NCI-H2171 (cell line): Measurements from ENCODE around the gene KRT2.

Experiments
- DNase-seq: peaks from one replicate; lab custom pipeline; 2025; lab: John Stamatoyannopoulos, UW

KRT2 gene

GRCh38 chr12:52651726-52652261 lies at the start of gene KRT2:
KRT2 (minus strand) TSS chr12:52652211; CDS start chr12:52652142, 69 bp downstream.
- no peak for DNase-seq

- DNase-seq, result no peak
Measured at GRCh38 chr12:52701281-52701680, 49.3 kb upstream of the KRT2 start.

GRCh38 chr12:52699960-52700359 lies 47.9 kb upstream of the KRT2 start:
- no peak for DNase-seq

- DNase-seq, result no peak
Measured at GRCh38 chr12:52699373-52699772, 47.4 kb upstream of the KRT2 start.

- DNase-seq, result no peak
Measured at GRCh38 chr12:52698651-52699340, 46.8 kb upstream of the KRT2 start.

- DNase-seq, result no peak
Measured at GRCh38 chr12:52697058-52697582, 45.1 kb upstream of the KRT2 start.

GRCh38 chr12:52696588-52696987 lies 44.6 kb upstream of the KRT2 start:
- DNase-seq, result no peak

GRCh38 chr12:52695039-52695438 lies 43.0 kb upstream of the KRT2 start:
- no peak for DNase-seq

GRCh38 chr12:52694151-52694550 lies 42.1 kb upstream of the KRT2 start:
- no peak for DNase-seq

- DNase-seq, result no peak
Measured at GRCh38 chr12:52693261-52693660, 41.2 kb upstream of the KRT2 start.

GRCh38 chr12:52692254-52692653 lies 40.2 kb upstream of the KRT2 start:
- DNase-seq, result no peak

GRCh38 chr12:52691841-52692150 lies 39.8 kb upstream of the KRT2 start:
- no peak for DNase-seq

GRCh38 chr12:52691076-52691840 lies 39.2 kb upstream of the KRT2 start:
- no peak for DNase-seq

GRCh38 chr12:52690351-52691075 lies 38.5 kb upstream of the KRT2 start:
- no peak for DNase-seq

- DNase-seq, result no peak
Measured at GRCh38 chr12:52689936-52690335, 37.9 kb upstream of the KRT2 start.

GRCh38 chr12:52689239-52689638 lies 37.2 kb upstream of the KRT2 start:
- DNase-seq, result no peak

GRCh38 chr12:52688481-52688880 lies 36.5 kb upstream of the KRT2 start:
- no peak for DNase-seq

- no peak for DNase-seq
Measured at GRCh38 chr12:52687497-52688385, 35.7 kb upstream of the KRT2 start.

- no peak for DNase-seq
Measured at GRCh38 chr12:52686756-52687487, 34.9 kb upstream of the KRT2 start.

- DNase-seq, result no peak
Measured at GRCh38 chr12:52686063-52686462, 34.1 kb upstream of the KRT2 start.

- DNase-seq, result no peak
Measured at GRCh38 chr12:52685406-52685890, 33.4 kb upstream of the KRT2 start.
